Panc1 (cell line): ENCODE results near the gene B4GALT2. TPM values are rescaled to one million over a fixed set of nuclear protein-coding genes. Genes with fewer than 3 reads are reported as not detected.

ENCODE experiments used
- ATAC-seq: fragments of 200-7000 bp; cut with Tn5 transposase; 2 replicates; pipeline ENCODE4 v1.9.1; 2020; ENCODE audit warnings: mild to moderate bottlenecking, moderate library complexity
- BruUV-seq: library from RNA; stranded (reverse); fragments of 400-500 nt; replicated peaks from 2 replicates; lab custom pipeline; 2021; lab: Mats Ljungman, UMichigan
- CTCF ChIA-PET: fragments of 300-600 bp; sonication (Branson Sonifier 250); formaldehyde crosslinking; loops from one replicate; lab custom pipeline; 2022; ENCODE audit warnings: antibody characterized with exemption; lab: Charles Lee
- POLR2A ChIA-PET: fragments of 300-600 bp; sonication (Branson Sonifier 250); formaldehyde crosslinking; loops from one replicate; lab custom pipeline; 2022; ENCODE audit warnings: antibody characterized with exemption; lab: Charles Lee
- DNase-seq: peaks from one replicate; pipeline ENCODE4 v3.0.0-alpha.2; 2010; ENCODE audit warnings: low read depth, low spot score
- H3K27ac ChIP-seq: 2 replicates; pipeline ENCODE4 v1.5.1; 2011; ENCODE audit warnings: mild to moderate bottlenecking, low read length, inconsistent platforms
- H3K27me3 ChIP-seq: fragments of 200-500 bp; sonication (Bioruptor generic); 2 replicates; pipeline ENCODE4 v1.6.0; 2014; ENCODE audit warnings: low read length, inconsistent platforms; ENCODE audit not compliant: control insufficient read depth, insufficient read depth
- H3K36me3 ChIP-seq: fragments of 200-500 bp; sonication (Bioruptor generic); 2 replicates; pipeline ENCODE4 v1.5.1; 2014; ENCODE audit warnings: inconsistent platforms, mild to moderate bottlenecking, low read length, moderate library complexity; ENCODE audit not compliant: control insufficient read depth, insufficient read depth
- H3K4me1 ChIP-seq: 2 replicates; pipeline ENCODE4 v1.5.1; 2011; ENCODE audit warnings: inconsistent platforms, mild to moderate bottlenecking, low read length, moderate library complexity; ENCODE audit not compliant: control insufficient read depth, insufficient read depth
- H3K4me3 ChIP-seq, 2 experiments: 2 replicates each; pipeline ENCODE4 v1.5.1; 2011 to 2012; ENCODE audit warnings: low read depth in 2 of 2, low read length in 2 of 2, mild to moderate bottlenecking in 2 of 2, inconsistent platforms in 1 of 2, moderate library complexity in 1 of 2
- H3K9me3 ChIP-seq: fragments of 200-500 bp; sonication (Bioruptor generic); 2 replicates; pipeline ENCODE4 v1.5.1; 2014; ENCODE audit warnings: low read depth, mild to moderate bottlenecking, inconsistent platforms, low read length, moderate library complexity; ENCODE audit not compliant: control insufficient read depth, insufficient read depth
- CTCF ChIP-seq: fragments of 450-650 bp; IDR thresholded peaks from 2 replicates; pipeline ENCODE4 v1.5.1; 2017; ENCODE audit warnings: mild to moderate bottlenecking
- POLR2AphosphoS5 ChIP-seq: IDR thresholded peaks from 2 replicates; pipeline ENCODE4 v1.6.1; 2012; ENCODE audit warnings: mild to moderate bottlenecking, low read depth, low read length, moderate library complexity
- SIN3A ChIP-seq: IDR thresholded peaks from 2 replicates; pipeline ENCODE4 v1.6.1; 2012; ENCODE audit warnings: low read depth, mild to moderate bottlenecking, low read length, moderate library complexity, borderline replicate concordance; ENCODE audit not compliant: insufficient read depth
- TCF7L2 ChIP-seq: IDR thresholded peaks from 2 replicates; pipeline ENCODE4 v1.6.1; 2011; ENCODE audit warnings: mild to moderate bottlenecking, low read depth, low read length, inconsistent platforms
- in situ Hi-C: cut with HindIII; loops from 2 replicates; pipeline ENCODE4 v1.10.0; 2016; ENCODE audit warnings: low sequenced_read_pairs, low pct_unique_long_range_greater_than_20kb
- intact Hi-C: fragments of 100-400 bp; cut with micrococcal nuclease; formaldehyde crosslinking; loops from one replicate; pipeline ENCODE4 v1.10.0; 2022; ENCODE audit not compliant: unreplicated experiment
- total RNA-seq: library from RNA; stranded (reverse); gene quantifications from one replicate; pipeline ENCODE4 v1.2.1, GENCODE V29; 2021; ENCODE audit not compliant: unreplicated experiment
- TF ChIP-seq, protein P1 (sequence below), 2 experiments: IDR thresholded peaks; 2 replicates each; pipeline ENCODE4 v1.6.1; 2011 to 2012; ENCODE audit warnings: low read depth in 2 of 2, control low read depth in 1 of 2, low read length in 1 of 2, mild to moderate bottlenecking in 1 of 2, moderate library complexity in 1 of 2; ENCODE audit not compliant: insufficient read depth in 1 of 2

Gene B4GALT2
- total RNA-seq, 1 experiment from 2014 or later: 90.1 TPM

- Histone ChIP-seq H3K9me3 (no peaks in the 10 kb centered on the region), H3K36me3 (peaks cover 3% of the 10 kb centered on the region), H3K27me3 (no peaks in the 10 kb centered on the region), H3K4me1 (no peaks in the 10 kb centered on the region), H3K27ac (no peak overlapping the region), H3K4me3 (no peak overlapping the region)
- intact Hi-C loops: no loop called here
- in situ Hi-C loops: no loop called here
- TF ChIP-seq, protein P1, sequence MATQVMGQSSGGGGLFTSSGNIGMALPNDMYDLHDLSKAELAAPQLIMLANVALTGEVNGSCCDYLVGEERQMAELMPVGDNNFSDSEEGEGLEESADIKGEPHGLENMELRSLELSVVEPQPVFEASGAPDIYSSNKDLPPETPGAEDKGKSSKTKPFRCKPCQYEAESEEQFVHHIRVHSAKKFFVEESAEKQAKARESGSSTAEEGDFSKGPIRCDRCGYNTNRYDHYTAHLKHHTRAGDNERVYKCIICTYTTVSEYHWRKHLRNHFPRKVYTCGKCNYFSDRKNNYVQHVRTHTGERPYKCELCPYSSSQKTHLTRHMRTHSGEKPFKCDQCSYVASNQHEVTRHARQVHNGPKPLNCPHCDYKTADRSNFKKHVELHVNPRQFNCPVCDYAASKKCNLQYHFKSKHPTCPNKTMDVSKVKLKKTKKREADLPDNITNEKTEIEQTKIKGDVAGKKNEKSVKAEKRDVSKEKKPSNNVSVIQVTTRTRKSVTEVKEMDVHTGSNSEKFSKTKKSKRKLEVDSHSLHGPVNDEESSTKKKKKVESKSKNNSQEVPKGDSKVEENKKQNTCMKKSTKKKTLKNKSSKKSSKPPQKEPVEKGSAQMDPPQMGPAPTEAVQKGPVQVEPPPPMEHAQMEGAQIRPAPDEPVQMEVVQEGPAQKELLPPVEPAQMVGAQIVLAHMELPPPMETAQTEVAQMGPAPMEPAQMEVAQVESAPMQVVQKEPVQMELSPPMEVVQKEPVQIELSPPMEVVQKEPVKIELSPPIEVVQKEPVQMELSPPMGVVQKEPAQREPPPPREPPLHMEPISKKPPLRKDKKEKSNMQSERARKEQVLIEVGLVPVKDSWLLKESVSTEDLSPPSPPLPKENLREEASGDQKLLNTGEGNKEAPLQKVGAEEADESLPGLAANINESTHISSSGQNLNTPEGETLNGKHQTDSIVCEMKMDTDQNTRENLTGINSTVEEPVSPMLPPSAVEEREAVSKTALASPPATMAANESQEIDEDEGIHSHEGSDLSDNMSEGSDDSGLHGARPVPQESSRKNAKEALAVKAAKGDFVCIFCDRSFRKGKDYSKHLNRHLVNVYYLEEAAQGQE (IDR thresholded peaks at IDR 0.05; ENCODE audit: insufficient read depth in 1 of 2, low read depth in 2 of 2, low read length in 1 of 2): no peak
- no peak for TF ChIP-seq SIN3A
- TF ChIP-seq CTCF: no peak
- no peak for TF ChIP-seq TCF7L2
- no peak for TF ChIP-seq POLR2AphosphoS5
- ChIA-PET CTCF (no interaction called here), POLR2A (no interaction called here)
- ATAC-seq: no peak
- BruUV-seq: no TSS peak
- no peak for DNase-seq
Measured at GRCh38 chr1:43962324-43962723, 16.7 kb upstream of the B4GALT2 start.

DNA sequence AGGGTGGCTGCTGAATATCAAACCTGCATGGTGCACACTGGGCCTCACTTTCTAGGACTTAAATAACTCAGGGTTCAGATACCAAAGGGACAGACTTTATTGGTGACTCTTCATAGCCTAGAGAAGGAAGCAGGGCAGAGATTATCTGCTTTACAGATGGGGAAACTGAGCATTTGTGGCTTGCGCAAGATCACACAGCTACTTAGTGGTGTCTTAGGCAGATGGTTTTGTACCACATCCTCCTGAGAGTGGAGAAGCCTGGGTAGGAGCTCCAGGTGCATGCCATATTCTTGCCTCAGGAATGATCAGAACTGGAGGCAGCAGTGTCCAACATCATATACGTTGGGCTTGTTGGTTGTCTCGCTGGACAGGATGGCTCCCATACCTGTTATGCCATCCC lies 16.0 kb upstream of the B4GALT2 start:
- no peak overlapping the region for H3K27ac ChIP-seq
- in situ Hi-C loops (no loop called here), intact Hi-C loops (no loop called here)
- ChIA-PET POLR2A (no interaction called here), CTCF (no interaction called here)
- peaks cover 3% of the 10 kb centered on the region for H3K36me3 ChIP-seq
- ATAC-seq: no peak
- no peaks in the 10 kb centered on the region for H3K4me1 ChIP-seq
- H3K9me3 ChIP-seq: no peaks in the 10 kb centered on the region
- TF ChIP-seq TCF7L2: no peak
- TF ChIP-seq POLR2AphosphoS5: no peak
- no peak for TF ChIP-seq SIN3A
- TF ChIP-seq, protein P1 (IDR thresholded peaks at IDR 0.05; ENCODE audit: insufficient read depth in 1 of 2, low read depth in 2 of 2, low read length in 1 of 2): no peak
- no peak for TF ChIP-seq CTCF
- no peak overlapping the region for H3K4me3 ChIP-seq
- BruUV-seq: no TSS peak
- DNase-seq: no peak
- no peaks in the 10 kb centered on the region for H3K27me3 ChIP-seq
